ENCODE measurements around the gene SSTR1.

- TF ChIP-seq GATA2 (IDR thresholded peaks at IDR 0.05; ENCODE audit: low read depth, low read length) = no peak
- no peak for TF ChIP-seq GATA3 (IDR thresholded peaks at IDR 0.05; ENCODE audit: low read depth, low read length)
Observed at GRCh38 chr14:38207736-38208617, at the start of gene SSTR1.

Measured in SH-SY5Y (cell line).